Thyroid gland (tissue), 4 donors: ENCODE measurements around the gene RHBDD1. TPM values are rescaled to one million over a fixed set of nuclear protein-coding genes. Genes with fewer than 3 reads are reported as not detected.

ENCODE experiments used
- DNase-seq, 2 donors: peaks; one replicate each; pipeline ENCODE4 v3.0.0-alpha.2; 2019
- H3K27ac ChIP-seq, 3 donors: fragments of 200-600 bp; sonication (generic); 1 replicate in 2 of 3; 2 replicates in 1 of 3; pipeline ENCODE4 v1.5.1; 2016 to 2019; ENCODE audit warnings: mild to moderate bottlenecking in 1 of 3, moderate library complexity in 1 of 3
- H3K27me3 ChIP-seq: fragments of 200-600 bp; sonication (generic); one replicate; pipeline ENCODE4 v1.5.1; 2019
- H3K36me3 ChIP-seq, 2 donors: fragments of 200-600 bp; sonication (generic); one replicate each; pipeline ENCODE4 v1.5.1; 2016 to 2019
- H3K4me1 ChIP-seq, 2 donors: fragments of 200-600 bp; sonication (generic); one replicate each; pipeline ENCODE4 v1.5.1; 2017 to 2019
- H3K4me3 ChIP-seq, 3 donors: fragments of 200-600 bp; sonication (generic); replicated peaks in 1 of 3; 1 replicate in 2 of 3; 2 replicates in 1 of 3; pipeline ENCODE4 v1.5.1; 2016; ENCODE audit warnings: mild to moderate bottlenecking in 1 of 3
- H3K9me3 ChIP-seq: fragments of 200-600 bp; sonication (generic); one replicate; pipeline ENCODE4 v1.5.1; 2017
- POLR2A ChIP-seq, 2 donors: fragments of 450-650 bp; IDR thresholded peaks; one replicate each; pipeline ENCODE4 v1.6.1; 2017; ENCODE audit warnings: antibody characterized with exemption in 2 of 2, mild to moderate bottlenecking in 2 of 2, moderate library complexity in 1 of 2
- WGBS, 2 donors: methylation state at CpG; one replicate each; pipeline ENCODE4 v1.1.5; 2017; 5-methylcytosine and 5-hydroxymethylcytosine counted together
- intact Hi-C: fragments of 100-400 bp; cut with DNase I; formaldehyde crosslinking; loops from one replicate; pipeline ENCODE4 v1.15.1; 2023
- total RNA-seq, 4 donors: library from RNA; depleted of rRNA; stranded (reverse); fragments of >200 nt; gene quantifications; one replicate each; pipeline ENCODE4 v1.2.3, GENCODE V29; 2016
- TF ChIP-seq, protein P1 (sequence below), 6 experiments: fragments of 200-600 bp in 3 of 6; fragments of 450-650 bp in 3 of 6; sonication (generic) in 3 of 6; IDR thresholded peaks; one replicate each; pipeline ENCODE4 v1.5.1; 2016 to 2019; ENCODE audit warnings: antibody characterized with exemption in 6 of 6, mild to moderate bottlenecking in 2 of 6, inconsistent platforms in 1 of 6, moderate library complexity in 1 of 6

The RHBDD1 gene
- total RNA-seq, 4 donors from 2014 or later: 17.2 to 36.5 (median 26.2) TPM

DNA sequence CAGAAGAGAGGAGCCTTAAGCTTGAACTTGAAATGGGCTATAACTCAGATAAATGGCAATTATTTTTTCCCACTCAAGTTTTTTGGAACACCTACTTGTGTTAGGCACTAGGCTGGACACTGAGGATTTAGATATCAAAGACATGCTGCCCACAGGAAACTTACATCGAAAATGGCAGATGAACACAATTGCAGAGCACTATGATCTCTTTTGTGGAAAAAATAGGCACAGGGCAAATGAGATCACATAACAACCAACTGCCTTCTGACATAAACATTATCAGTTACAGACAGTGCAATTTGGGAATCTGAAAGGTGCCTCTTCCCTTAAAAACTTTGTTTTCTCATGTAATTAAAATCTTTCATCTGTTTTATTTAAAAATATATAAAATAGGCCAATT lies 32.4 kb upstream of the RHBDD1 start:
- no peak overlapping the region for H3K27ac ChIP-seq
- TF ChIP-seq, protein P1, sequence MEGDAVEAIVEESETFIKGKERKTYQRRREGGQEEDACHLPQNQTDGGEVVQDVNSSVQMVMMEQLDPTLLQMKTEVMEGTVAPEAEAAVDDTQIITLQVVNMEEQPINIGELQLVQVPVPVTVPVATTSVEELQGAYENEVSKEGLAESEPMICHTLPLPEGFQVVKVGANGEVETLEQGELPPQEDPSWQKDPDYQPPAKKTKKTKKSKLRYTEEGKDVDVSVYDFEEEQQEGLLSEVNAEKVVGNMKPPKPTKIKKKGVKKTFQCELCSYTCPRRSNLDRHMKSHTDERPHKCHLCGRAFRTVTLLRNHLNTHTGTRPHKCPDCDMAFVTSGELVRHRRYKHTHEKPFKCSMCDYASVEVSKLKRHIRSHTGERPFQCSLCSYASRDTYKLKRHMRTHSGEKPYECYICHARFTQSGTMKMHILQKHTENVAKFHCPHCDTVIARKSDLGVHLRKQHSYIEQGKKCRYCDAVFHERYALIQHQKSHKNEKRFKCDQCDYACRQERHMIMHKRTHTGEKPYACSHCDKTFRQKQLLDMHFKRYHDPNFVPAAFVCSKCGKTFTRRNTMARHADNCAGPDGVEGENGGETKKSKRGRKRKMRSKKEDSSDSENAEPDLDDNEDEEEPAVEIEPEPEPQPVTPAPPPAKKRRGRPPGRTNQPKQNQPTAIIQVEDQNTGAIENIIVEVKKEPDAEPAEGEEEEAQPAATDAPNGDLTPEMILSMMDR (IDR thresholded peaks at IDR 0.05): no peak
- TF ChIP-seq POLR2A (IDR thresholded peaks at IDR 0.05): no peak
- no peaks in the 10 kb centered on the region for H3K27me3 ChIP-seq
- H3K4me3 ChIP-seq: no peak overlapping the region
- no peak for DNase-seq
- intact Hi-C loops: loop anchor here (5.0 kb wide), 2 partner anchors 184 to 1131 kb away; no protein-coding TSS in a partner anchor
- peaks cover 8 to 17% of the 10 kb centered on the region in 2 donors for H3K4me1 ChIP-seq
- H3K9me3 ChIP-seq: no peaks in the 10 kb centered on the region
- H3K36me3 ChIP-seq: no peaks in the 10 kb centered on the region
- 74 to 98% methylated on average over 1 of the region's 1 CpG for WGBS, 2 donors

DNA sequence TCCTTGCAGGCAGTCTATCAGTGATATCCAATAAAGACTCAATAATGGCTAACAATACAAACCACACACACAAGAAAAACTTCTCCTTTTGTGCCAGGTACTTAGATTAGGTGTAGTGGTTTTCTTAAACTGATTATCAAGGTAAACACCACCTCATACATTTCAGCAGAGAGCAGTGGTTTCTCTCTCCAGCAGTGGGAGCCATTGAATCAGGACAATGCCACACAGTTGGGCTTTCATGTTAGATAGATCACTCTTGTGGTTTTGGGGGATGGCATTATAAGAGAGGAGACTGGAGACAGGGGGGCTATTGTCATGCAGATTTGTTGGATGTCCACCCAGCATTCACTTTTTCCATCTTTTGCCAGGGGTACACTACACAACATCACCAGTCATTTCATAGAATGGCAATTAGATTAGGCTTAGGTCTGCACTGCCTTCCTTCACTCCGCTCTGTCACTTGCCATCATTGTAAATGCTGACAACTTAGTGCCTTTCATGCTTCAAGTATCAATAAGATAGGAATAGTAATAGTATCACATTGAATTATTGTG lies 22.6 kb upstream of the RHBDD1 start:
- WGBS, 2 donors: 100% methylated on average over 1 of the region's 1 CpG
- no peak for DNase-seq
- no peaks in the 10 kb centered on the region for H3K36me3 ChIP-seq
- no peaks in the 10 kb centered on the region for H3K27me3 ChIP-seq
- H3K4me1 ChIP-seq: no peaks in the 10 kb centered on the region
- H3K9me3 ChIP-seq: no peaks in the 10 kb centered on the region
- no peak overlapping the region for H3K4me3 ChIP-seq
- TF ChIP-seq, protein P1 (IDR thresholded peaks at IDR 0.05): no peak
- TF ChIP-seq POLR2A (IDR thresholded peaks at IDR 0.05): no peak
- H3K27ac ChIP-seq: no peak overlapping the region
- intact Hi-C loops: loop anchor here (5.0 kb wide), 1 partner anchor 164 kb away; no protein-coding TSS in a partner anchor

DNA sequence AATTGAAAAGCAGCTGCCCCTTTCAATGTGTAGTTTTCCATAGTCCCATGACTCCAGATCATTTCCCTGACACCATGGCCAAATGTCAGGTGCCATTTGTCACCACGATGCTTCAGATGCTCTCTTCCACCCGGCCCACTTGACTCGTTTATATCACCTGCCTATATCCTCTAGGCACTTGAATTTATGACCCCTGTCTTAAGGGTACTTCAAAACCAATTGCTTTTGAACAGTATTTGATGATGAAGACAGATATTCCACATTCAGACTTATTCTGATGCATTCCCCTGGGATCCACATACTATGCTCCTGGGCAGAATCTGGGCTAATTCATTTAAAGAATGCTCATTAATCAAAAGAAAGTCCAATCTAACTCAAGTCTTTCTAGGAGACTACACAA lies 16.9 kb upstream of the RHBDD1 start:
- 47% methylated on average over 3 of the region's 3 CpGs for WGBS, 2 donors
- no peaks in the 10 kb centered on the region for H3K27me3 ChIP-seq
- intact Hi-C loops: no loop called here
- DNase-seq: no peak
- TF ChIP-seq POLR2A (IDR thresholded peaks at IDR 0.05): no peak
- TF ChIP-seq, protein P1 (IDR thresholded peaks at IDR 0.05): no peak
- no peaks in the 10 kb centered on the region for H3K36me3 ChIP-seq
- no peaks in the 10 kb centered on the region for H3K4me1 ChIP-seq
- H3K4me3 ChIP-seq: no peak overlapping the region
- no peaks in the 10 kb centered on the region for H3K9me3 ChIP-seq
- H3K27ac ChIP-seq: no peak overlapping the region

DNA sequence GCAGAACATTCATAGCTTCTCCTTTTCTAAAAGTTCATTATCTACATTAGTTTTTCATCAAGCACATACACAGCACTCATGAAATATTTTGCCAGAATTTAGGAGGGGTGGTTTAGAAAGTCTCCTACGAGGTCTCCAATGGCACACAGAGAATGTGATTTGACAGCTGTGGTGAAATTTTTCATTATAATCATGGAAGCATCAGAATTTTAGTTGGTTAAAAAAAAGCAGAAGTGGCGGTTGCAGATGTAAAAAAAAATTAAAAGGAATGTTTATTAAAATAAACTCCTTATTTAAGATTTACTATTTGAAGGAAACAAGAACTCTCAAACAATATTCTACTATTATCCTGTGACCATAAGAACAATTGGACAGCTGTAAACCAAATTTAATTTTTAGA lies 10.8 kb upstream of the RHBDD1 start:
- no peak for DNase-seq
- H3K9me3 ChIP-seq: no peaks in the 10 kb centered on the region
- H3K36me3 ChIP-seq: no peaks in the 10 kb centered on the region
- intact Hi-C loops: no loop called here
- H3K27ac ChIP-seq: no peak overlapping the region
- TF ChIP-seq, protein P1 (IDR thresholded peaks at IDR 0.05): no peak
- no peak for TF ChIP-seq POLR2A (IDR thresholded peaks at IDR 0.05)
- H3K27me3 ChIP-seq: no peaks in the 10 kb centered on the region
- WGBS, 2 donors: 73 to 78% methylated on average over 2 of the region's 2 CpGs
- H3K4me1 ChIP-seq: no peaks in the 10 kb centered on the region
- no peak overlapping the region for H3K4me3 ChIP-seq

DNA sequence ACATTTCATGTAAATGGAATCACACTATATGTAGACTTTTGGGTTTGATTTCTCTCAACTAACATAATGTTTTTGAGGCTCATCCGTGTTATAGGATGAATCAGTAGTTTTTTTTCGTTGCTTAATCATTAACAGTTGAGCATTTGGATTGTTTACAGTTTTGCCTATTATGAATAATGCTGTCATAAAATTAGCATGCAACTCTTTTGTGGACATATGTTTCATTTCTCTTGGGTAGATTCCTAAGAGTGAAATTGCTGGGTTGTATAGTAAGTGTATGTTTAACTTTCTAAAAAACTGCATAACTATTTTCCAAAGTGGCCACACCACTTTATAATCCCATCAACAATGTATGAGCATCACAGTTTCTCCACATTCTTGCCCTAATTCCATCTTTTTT lies 7.7 kb upstream of the RHBDD1 start:
- H3K27me3 ChIP-seq: no peaks in the 10 kb centered on the region
- no peak overlapping the region for H3K27ac ChIP-seq
- H3K36me3 ChIP-seq: no peaks in the 10 kb centered on the region
- WGBS, 2 donors: 72 to 78% methylated on average over 2 of the region's 2 CpGs
- H3K4me1 ChIP-seq: no peaks in the 10 kb centered on the region
- intact Hi-C loops: no loop called here
- no peak for DNase-seq
- no peak for TF ChIP-seq POLR2A (IDR thresholded peaks at IDR 0.05)
- TF ChIP-seq, protein P1 (IDR thresholded peaks at IDR 0.05): no peak
- H3K4me3 ChIP-seq: no peak overlapping the region
- no peaks in the 10 kb centered on the region for H3K9me3 ChIP-seq
